NT2/D1 (cell line): Measurements from ENCODE around the gene RAP1GAP.
A peak's percentile ranks its signal among the peaks of the same experiment; 100 is the strongest.

Experiments
- DNase-seq: peaks from one replicate; pipeline ENCODE4 v3.0.0-alpha.2; 2011; ENCODE audit warnings: low read depth, low spot score
- H3K27me3 ChIP-seq: 2 replicates; pipeline ENCODE4 v1.6.0; 2011; ENCODE audit warnings: mild to moderate bottlenecking; ENCODE audit not compliant: insufficient read length, insufficient read depth
- H3K36me3 ChIP-seq: 2 replicates; pipeline ENCODE4 v1.6.1; 2011; ENCODE audit warnings: mild to moderate bottlenecking, low read length, mixed read lengths; ENCODE audit not compliant: insufficient read depth, insufficient read length
- H3K4me1 ChIP-seq: 2 replicates; pipeline ENCODE4 v1.5.1; 2011; ENCODE audit not compliant: insufficient read depth, insufficient read length
- H3K4me3 ChIP-seq: 2 replicates; pipeline ENCODE4 v1.5.1; 2011; ENCODE audit warnings: low read depth; ENCODE audit not compliant: insufficient read length
- H3K9ac ChIP-seq: 2 replicates; pipeline ENCODE4 v1.6.0; 2011; ENCODE audit warnings: low read depth; ENCODE audit not compliant: insufficient read length
- H3K9me3 ChIP-seq: 2 replicates; pipeline ENCODE4 v1.5.1; 2011; ENCODE audit warnings: mild to moderate bottlenecking, low read length; ENCODE audit not compliant: insufficient read depth
- SUZ12 ChIP-seq: IDR thresholded peaks from 2 replicates; pipeline ENCODE4 v1.6.1; 2011; ENCODE audit not compliant: insufficient read length, insufficient read depth; ENCODE audit errors: extremely low read depth
- YY1 ChIP-seq: IDR thresholded peaks from 2 replicates; pipeline ENCODE4 v1.6.1; 2011; ENCODE audit not compliant: insufficient read length, insufficient read depth
- ZNF274 ChIP-seq: IDR thresholded peaks from 2 replicates; pipeline ENCODE4 v1.6.1; 2011; ENCODE audit warnings: mild to moderate bottlenecking, low read depth, low read length

RAP1GAP gene

GRCh38 chr1:21590126-21590880 is 78.9 kb downstream of the RAP1GAP start:
- no peak for DNase-seq
- TF ChIP-seq ZNF274 = no peak
- TF ChIP-seq YY1 = no peak
- no peak for TF ChIP-seq SUZ12

DNA sequence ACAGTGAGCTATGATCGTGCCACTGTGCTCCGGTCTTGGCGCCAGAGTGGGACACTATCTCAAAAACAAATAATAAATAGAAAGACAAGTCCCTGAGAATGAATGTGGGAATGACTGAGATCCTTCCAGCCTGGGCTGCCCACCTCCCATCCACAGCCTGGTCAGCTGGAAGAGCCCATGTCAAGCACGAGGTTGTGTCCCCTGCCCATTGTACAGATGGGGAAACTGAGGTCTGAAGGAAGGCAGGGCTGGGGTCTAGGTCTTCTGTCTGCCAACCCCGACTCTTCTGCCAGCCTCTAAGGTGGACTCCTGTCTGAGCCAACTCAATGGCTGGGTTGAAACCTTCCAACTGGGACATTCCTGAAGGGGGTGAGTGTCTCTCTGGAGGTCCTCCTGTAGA is 79.5 kb downstream of the RAP1GAP start:
- no peaks in the 10 kb centered on the region for H3K36me3 ChIP-seq
- H3K27me3 ChIP-seq = peaks cover 8% of the 10 kb centered on the region
- H3K4me1 ChIP-seq = peaks cover 32% of the 10 kb centered on the region
- H3K4me3 ChIP-seq = no peak overlapping the region
- H3K9ac ChIP-seq = no peak overlapping the region
- no peak for DNase-seq
- no peak for TF ChIP-seq YY1
- TF ChIP-seq SUZ12 = no peak
- TF ChIP-seq ZNF274 = no peak
- H3K9me3 ChIP-seq = no peaks in the 10 kb centered on the region

More at GRCh38 chr1:21590126-21590880, 78.9 kb downstream of the RAP1GAP start:
- H3K36me3 ChIP-seq = no peaks in the 10 kb centered on the region
- no peak overlapping the region for H3K9ac ChIP-seq
- H3K4me3 ChIP-seq = no peak overlapping the region
- H3K27me3 ChIP-seq = peaks cover 8% of the 10 kb centered on the region
- H3K4me1 ChIP-seq = peaks cover 30% of the 10 kb centered on the region
- no peaks in the 10 kb centered on the region for H3K9me3 ChIP-seq

DNA sequence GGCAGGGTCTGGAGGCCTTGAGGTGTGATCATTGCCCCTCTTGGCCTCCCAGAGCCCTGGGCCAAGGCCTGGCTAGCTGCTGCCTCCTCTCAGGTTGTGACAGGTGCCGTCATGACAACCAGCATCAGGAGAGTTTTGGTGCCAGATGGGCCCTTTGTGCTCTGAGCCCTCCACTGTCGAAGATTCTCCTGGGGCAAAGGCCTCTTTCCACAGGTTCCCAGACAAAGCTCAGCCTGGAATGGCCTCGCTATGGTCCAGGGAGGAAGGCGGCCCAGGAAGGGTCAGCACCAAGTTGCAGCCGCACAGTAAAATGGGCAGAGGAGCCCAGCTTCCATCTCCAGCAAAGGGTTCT is 81.6 kb downstream of the RAP1GAP start:
- DNase-seq = no peak
- no peaks in the 10 kb centered on the region for H3K9me3 ChIP-seq
- H3K27me3 ChIP-seq = peaks cover 8% of the 10 kb centered on the region
- TF ChIP-seq SUZ12 = no peak
- TF ChIP-seq ZNF274 = no peak
- no peak for TF ChIP-seq YY1
- no peak overlapping the region for H3K4me3 ChIP-seq
- H3K4me1 ChIP-seq = peaks cover 27% of the 10 kb centered on the region
- H3K9ac ChIP-seq = no peak overlapping the region
- no peaks in the 10 kb centered on the region for H3K36me3 ChIP-seq

DNA sequence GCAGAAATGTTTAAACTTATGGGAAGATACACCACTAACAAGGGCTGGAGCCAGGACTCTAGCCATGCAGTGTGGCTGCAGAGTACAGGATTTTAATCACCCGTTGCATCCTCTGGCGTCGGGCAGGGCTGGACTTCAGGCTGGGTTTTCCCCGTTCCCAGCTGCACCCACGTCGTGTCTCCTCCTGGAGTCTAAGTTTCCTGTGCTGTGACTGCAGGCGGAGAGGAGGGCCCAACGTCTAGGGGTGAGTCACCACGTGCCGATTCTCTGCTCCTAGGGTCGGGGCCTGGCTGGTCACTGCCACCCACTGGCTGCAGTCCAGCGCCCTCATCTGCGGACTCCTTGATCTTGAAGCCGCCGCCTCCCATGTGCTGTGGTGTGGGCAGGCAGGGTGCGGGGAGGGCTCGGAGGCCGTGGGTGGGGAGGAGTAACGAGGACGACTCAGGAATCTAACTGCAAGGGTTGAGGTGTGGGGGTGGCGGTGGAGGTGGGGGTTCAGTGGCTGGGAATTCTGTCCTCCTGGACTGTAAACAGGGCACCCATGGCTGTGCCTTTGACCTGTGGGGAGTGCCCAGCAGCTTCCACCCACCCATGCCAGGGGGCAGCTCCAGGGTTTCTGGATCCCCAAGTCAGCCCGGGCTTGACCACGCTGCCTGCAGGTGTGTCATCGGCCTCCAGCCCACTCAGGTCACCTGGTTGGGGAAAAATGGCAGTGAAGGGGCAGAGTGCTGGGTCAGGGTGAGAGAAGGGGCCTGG is 82.1 kb downstream of the RAP1GAP start:
- peak overlapping the region; percentile 61 for H3K9ac ChIP-seq
- no peaks in the 10 kb centered on the region for H3K36me3 ChIP-seq
- no peak overlapping the region for H3K4me3 ChIP-seq
- peaks cover 8% of the 10 kb centered on the region for H3K27me3 ChIP-seq
- no peak for DNase-seq
- H3K9me3 ChIP-seq = no peaks in the 10 kb centered on the region
- H3K4me1 ChIP-seq = peaks cover 26% of the 10 kb centered on the region
- TF ChIP-seq SUZ12 (no peak), ZNF274 (no peak), YY1 (no peak)

DNA sequence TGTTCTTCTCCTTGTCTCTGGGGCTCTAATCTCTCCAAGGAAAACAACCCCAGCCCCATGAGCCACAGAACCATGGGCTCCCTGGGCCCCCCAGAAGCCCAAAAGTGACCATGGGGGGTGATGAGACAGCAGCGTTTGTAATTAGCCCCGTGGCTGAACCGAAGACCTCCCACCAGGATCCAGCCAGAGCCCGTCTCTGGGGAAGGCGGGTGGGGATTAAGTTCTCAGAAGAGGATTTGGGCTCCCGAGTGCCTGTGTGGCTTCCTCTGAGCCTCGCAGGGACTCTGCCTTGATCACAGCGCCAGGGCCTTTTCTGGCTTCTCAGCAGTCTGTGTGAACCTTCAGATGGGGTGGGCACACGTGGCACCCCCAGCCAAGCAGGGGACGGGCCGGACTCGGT is 82.9 kb downstream of the RAP1GAP start:
- peak overlapping the region; percentile 21 for H3K9ac ChIP-seq
- TF ChIP-seq SUZ12 (no peak), YY1 (no peak), ZNF274 (no peak)
- peaks cover 8% of the 10 kb centered on the region for H3K27me3 ChIP-seq
- no peak for DNase-seq
- no peaks in the 10 kb centered on the region for H3K9me3 ChIP-seq
- no peak overlapping the region for H3K4me3 ChIP-seq
- H3K36me3 ChIP-seq = no peaks in the 10 kb centered on the region
- peaks cover 20% of the 10 kb centered on the region for H3K4me1 ChIP-seq

- Histone ChIP-seq H3K9ac (no peak overlapping the region), H3K4me1 (peaks cover 13% of the 10 kb centered on the region), H3K36me3 (no peaks in the 10 kb centered on the region), H3K9me3 (no peaks in the 10 kb centered on the region), H3K4me3 (no peak overlapping the region), H3K27me3 (peaks cover 8% of the 10 kb centered on the region)
- DNase-seq = no peak
- no peak for TF ChIP-seq YY1
- TF ChIP-seq SUZ12 = no peak
- TF ChIP-seq ZNF274 = no peak
Measured at GRCh38 chr1:21585037-21585436, 84.1 kb downstream of the RAP1GAP start.

- no peak for TF ChIP-seq ZNF274
- no peak for TF ChIP-seq SUZ12
- no peak for TF ChIP-seq YY1
- H3K9ac ChIP-seq = no peak overlapping the region
- H3K4me1 ChIP-seq = peaks cover 13% of the 10 kb centered on the region
- H3K36me3 ChIP-seq = no peaks in the 10 kb centered on the region
- peaks cover 8% of the 10 kb centered on the region for H3K27me3 ChIP-seq
- H3K9me3 ChIP-seq = no peaks in the 10 kb centered on the region
- H3K4me3 ChIP-seq = no peak overlapping the region
- no peak for DNase-seq
Measured at GRCh38 chr1:21584096-21584495, 85.1 kb downstream of the RAP1GAP start.
